Bronchial epithelial cell (primary cell): Measurements from ENCODE around the gene PTPN20. TPM values are rescaled to one million over a fixed set of nuclear protein-coding genes. Genes with fewer than 3 reads are reported as not detected.

Source experiments
- DNase-seq: peaks from one replicate; pipeline ENCODE4 v3.0.0-alpha.2; 2010; ENCODE audit warnings: low read depth
- FAIRE-seq: peaks from 2 replicates; lab custom pipeline; 2011; peaks lifted over from hg19 to GRCh38; lab: Jason Lieb, UNC
- H3K27me3 ChIP-seq: 2 replicates; pipeline ENCODE4 v1.5.1; 2011; ENCODE audit warnings: low read length; ENCODE audit not compliant: control insufficient read depth, insufficient read depth
- H3K36me3 ChIP-seq: 2 replicates; pipeline ENCODE4 v1.5.1; 2011; ENCODE audit warnings: low read length; ENCODE audit not compliant: control insufficient read depth, insufficient read depth
- H3K4me3 ChIP-seq: 2 replicates; pipeline ENCODE4 v1.5.1; 2011; ENCODE audit warnings: mild to moderate bottlenecking, low read depth, low read length, control low read depth
- CTCF ChIP-seq: IDR thresholded peaks from 2 replicates; pipeline ENCODE4 v1.5.1; 2011; ENCODE audit warnings: mild to moderate bottlenecking, moderate library complexity, low read length, control low read depth, inconsistent platforms; ENCODE audit not compliant: insufficient read depth, severe bottlenecking
- total RNA-seq: library from RNA; depleted of rRNA; stranded (reverse); fragments of >200 nt; gene quantifications from 2 replicates; pipeline ENCODE4 v1.2.1, GENCODE V29; 2014

PTPN20 gene
- total RNA-seq, 1 donor from 2014 or later, result 2.1 TPM

- Histone ChIP-seq H3K36me3 (no peaks in the 10 kb centered on the region), H3K27me3 (peaks cover 4% of the 10 kb centered on the region), H3K4me3 (no peak overlapping the region)
- no peak for TF ChIP-seq CTCF
- FAIRE-seq, result no peak
- no peak for DNase-seq
Observed at GRCh38 chr10:47040681-47041080, 129.5 kb downstream of the PTPN20 start.

DNA sequence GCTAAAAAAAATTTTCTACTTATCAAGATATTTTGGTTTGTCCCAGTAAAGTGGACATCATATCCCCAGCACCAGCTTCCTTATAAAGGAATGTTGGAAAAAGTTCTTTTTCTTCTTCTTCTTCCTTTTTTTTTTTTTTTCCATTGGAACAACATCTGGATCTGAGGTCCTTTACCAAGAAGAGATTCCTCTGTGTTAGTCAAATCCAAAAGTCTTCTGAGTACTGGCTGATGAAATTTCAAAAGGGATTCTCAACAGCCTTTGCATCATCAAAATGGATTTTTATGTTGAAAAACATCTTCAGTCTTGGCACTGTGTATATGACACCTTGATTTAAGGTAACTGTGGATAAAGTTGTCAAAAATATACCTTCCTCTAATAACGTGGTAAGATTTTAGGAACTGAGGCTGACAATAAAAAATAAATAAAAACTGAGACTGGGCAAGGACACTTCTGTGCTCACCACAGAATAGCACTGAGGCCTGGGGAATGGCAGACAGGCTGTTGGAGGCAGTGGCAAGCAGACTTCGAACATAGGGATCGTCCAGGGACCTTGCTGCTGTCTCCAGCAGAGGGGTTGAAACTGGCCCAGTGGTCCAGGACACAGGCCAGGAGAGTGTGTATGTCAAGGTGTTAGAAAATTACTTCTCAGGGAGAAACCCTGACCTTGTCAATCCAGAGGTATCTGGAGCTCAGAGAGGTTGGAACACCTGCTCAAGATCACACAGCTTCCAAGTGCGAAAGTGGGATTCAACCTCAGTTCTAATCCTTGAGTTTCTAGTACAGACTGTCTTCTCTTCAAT is 130.4 kb downstream of the PTPN20 start:
- TF ChIP-seq CTCF, result no peak
- no peaks in the 10 kb centered on the region for H3K36me3 ChIP-seq
- no peak for FAIRE-seq

DNA sequence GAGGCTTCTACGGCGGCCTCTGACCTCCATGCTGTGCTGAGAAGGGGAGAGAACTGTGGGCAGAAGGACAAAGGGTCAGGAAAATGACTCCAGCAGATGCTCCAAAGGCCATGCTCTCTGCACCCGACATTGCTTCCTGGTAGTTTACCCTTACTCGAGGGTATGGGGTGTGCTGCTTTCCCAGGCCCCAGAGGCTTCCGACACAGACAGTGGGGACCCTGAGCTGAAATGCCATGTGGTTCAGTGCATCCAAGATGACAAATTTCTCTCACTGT is 130.9 kb downstream of the PTPN20 start:
- Histone ChIP-seq H3K36me3 (no peaks in the 10 kb centered on the region), H3K27me3 (peaks cover 2% of the 10 kb centered on the region), H3K4me3 (no peak overlapping the region)
- no peak for TF ChIP-seq CTCF
- DNase-seq (no peak), FAIRE-seq (peak; percentile 72)

More for the DNA sequence above, 130.4 kb downstream of the PTPN20 start:
- Histone ChIP-seq H3K4me3 (no peak overlapping the region), H3K27me3 (peaks cover 2% of the 10 kb centered on the region)
- no peak for DNase-seq

DNA sequence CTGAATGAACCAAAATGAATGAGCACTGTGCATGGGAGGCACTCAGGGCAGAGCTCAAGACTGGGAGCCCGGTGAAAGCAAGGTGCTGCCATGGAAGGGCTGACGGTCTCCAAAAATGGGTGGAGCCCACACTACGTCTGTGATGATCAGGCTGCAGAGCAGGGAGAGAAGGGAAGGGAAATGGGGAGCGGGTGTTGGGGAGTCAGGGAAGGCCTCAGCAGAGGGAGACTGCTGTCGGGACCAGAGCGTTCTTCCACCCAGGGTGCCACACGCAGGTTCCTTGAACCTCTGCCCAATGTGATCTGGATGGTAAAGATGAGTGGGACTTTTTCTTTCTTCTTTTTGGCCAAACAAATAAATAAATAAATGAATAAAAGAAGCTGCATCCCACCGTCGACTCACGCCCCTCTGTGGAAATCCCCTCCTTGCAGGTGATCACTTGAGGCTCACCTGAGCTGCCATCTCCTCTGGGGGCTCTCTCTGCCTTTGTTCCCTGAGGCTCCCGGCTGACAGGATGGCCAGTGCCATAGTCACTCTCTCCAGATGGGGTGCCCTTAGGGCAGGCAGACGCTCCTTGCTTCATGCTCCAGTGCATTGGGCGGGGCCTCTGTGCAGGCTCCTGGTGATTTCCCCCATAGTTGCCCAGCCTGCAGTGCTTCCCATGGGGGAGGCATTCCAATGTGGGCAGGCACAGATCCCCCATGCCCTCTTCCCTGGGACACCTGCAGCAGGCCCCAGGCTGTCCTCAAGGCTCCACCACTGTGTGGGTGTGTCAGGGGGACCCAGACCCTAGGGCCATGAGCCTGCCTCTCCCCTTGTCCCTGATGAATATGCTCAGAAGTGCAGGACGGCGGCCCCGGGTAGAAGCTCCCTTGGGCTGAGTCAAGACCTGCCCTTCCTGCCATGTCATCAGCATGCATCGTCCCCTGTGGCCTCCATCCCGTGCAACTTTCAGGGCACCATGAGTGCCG is 131.8 kb downstream of the PTPN20 start:
- TF ChIP-seq CTCF, result no peak
- DNase-seq, result no peak
- H3K27me3 ChIP-seq, result peaks cover 2% of the 10 kb centered on the region
- H3K36me3 ChIP-seq, result no peaks in the 10 kb centered on the region
- peak; percentile 18 for FAIRE-seq
- no peak overlapping the region for H3K4me3 ChIP-seq

DNA sequence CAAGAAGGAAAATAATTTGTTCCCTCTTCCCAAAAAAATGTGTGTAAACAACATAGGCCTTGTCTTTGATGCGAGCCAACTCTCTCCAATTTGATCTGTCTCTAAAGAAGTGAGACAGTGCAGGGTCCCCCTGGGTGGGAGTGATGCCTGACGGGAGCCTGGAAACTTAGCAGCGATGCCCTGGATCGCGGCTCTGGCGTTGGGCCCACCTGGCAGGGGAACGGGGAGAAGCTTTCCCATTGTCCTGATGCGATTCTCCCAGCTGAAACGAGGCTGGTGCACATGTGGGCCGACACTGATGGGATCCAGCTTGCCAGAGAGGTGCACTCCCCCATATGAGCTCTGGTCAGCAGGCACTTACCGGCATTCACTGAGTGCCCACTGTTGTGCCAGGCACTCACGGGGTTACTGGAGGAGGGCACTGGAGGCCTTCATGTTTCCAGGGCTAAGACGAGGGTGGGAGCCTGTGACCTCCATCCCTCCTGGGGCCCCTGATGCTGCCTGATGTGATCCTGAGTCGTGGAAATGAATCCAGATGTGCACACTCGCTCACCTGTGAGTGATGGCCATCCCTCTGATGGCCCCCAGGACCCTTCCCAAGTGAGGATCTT is 132.8 kb downstream of the PTPN20 start:
- no peak overlapping the region for H3K4me3 ChIP-seq
- FAIRE-seq (no peak), DNase-seq (no peak)
- H3K36me3 ChIP-seq, result no peaks in the 10 kb centered on the region
- H3K27me3 ChIP-seq, result no peaks in the 10 kb centered on the region
- TF ChIP-seq CTCF, result no peak
